H1 (cell line): Measurements from ENCODE around the gene BLNK. TPM values are rescaled to one million over a fixed set of nuclear protein-coding genes. Genes with fewer than 3 reads are reported as not detected.

Experiments used
- CTCF ChIA-PET: fragments of 300-600 bp; sonication (Branson Sonifier 250); formaldehyde crosslinking; loops from one replicate; lab custom pipeline; 2021; ENCODE audit not compliant: partially characterized antibody; lab: Charles Lee
- POLR2A ChIA-PET: fragments of 300-600 bp; sonication (Branson Sonifier 250); formaldehyde crosslinking; loops from one replicate; lab custom pipeline; 2021; ENCODE audit warnings: inconsistent platforms; ENCODE audit not compliant: partially characterized antibody; lab: Charles Lee
- DNase-seq, 2 experiments: peaks; one replicate each; pipeline versions ENCODE4 v3.0.0 to v3.0.0-alpha.2; 2010 to 2022; ENCODE audit warnings: low spot score in 2 of 2, low read depth in 1 of 2, mixed read lengths in 1 of 2
- FAIRE-seq: peaks from 2 replicates; lab custom pipeline; 2011; peaks lifted over from hg19 to GRCh38; lab: Jason Lieb, UNC
- H2AFZ ChIP-seq: 2 replicates; pipeline ENCODE4 v1.8.1; 2012; ENCODE audit warnings: low read length, inconsistent platforms
- H2AK5ac ChIP-seq: 2 replicates; pipeline ENCODE4 v1.6.1; 2013; ENCODE audit warnings: low read depth, low read length
- H2BK120ac ChIP-seq: replicated peaks from 2 replicates; pipeline ENCODE3; 2013; ENCODE audit warnings: low read depth, low read length, inconsistent platforms
- H2BK12ac ChIP-seq: 2 replicates; pipeline ENCODE4 v1.6.1; 2013; ENCODE audit warnings: low read depth, low read length
- H2BK15ac ChIP-seq: 2 replicates; pipeline ENCODE4 v1.6.1; 2013; ENCODE audit warnings: low read length
- H2BK20ac ChIP-seq: 2 replicates; pipeline ENCODE4 v1.6.1; 2013; ENCODE audit warnings: low read length
- H2BK5ac ChIP-seq: 2 replicates; pipeline ENCODE4 v1.6.1; 2013; ENCODE audit warnings: low read depth, low read length
- H3K14ac ChIP-seq: 2 replicates; pipeline ENCODE4 v1.6.1; 2013; ENCODE audit warnings: inconsistent platforms; ENCODE audit not compliant: insufficient read length
- H3K18ac ChIP-seq: 2 replicates; pipeline ENCODE4 v1.6.1; 2013; ENCODE audit warnings: low read length; ENCODE audit errors: extremely low read depth
- H3K23ac ChIP-seq: 2 replicates; pipeline ENCODE4 v1.6.1; 2013; ENCODE audit warnings: inconsistent platforms; ENCODE audit not compliant: insufficient read length
- H3K23me2 ChIP-seq: 2 replicates; pipeline ENCODE4 v1.6.1; 2013; ENCODE audit warnings: low read depth, low read length
- H3K27ac ChIP-seq: 2 replicates; pipeline ENCODE4 v1.6.1; 2011; ENCODE audit warnings: low read depth, low read length, inconsistent platforms
- H3K27me3 ChIP-seq, 4 experiments: replicated peaks in 1 of 4; 1 replicate in 1 of 4; 2 replicates in 3 of 4; pipeline versions ENCODE4 v1.6.1 to v1.8.1; 2011 to 2013; ENCODE audit warnings: low read length in 3 of 4, mild to moderate bottlenecking in 3 of 4, inconsistent platforms in 2 of 4, mixed read lengths in 2 of 4, moderate library complexity in 1 of 4; ENCODE audit not compliant: control insufficient read depth in 3 of 4, insufficient read depth in 3 of 4; ENCODE audit errors: extremely low read depth in 1 of 4
- H3K36me3 ChIP-seq, 4 experiments: 2 replicates each; pipeline versions ENCODE4 v1.6.1 to v1.8.1; 2011 to 2013; ENCODE audit warnings: mild to moderate bottlenecking in 4 of 4, low read length in 3 of 4, moderate library complexity in 2 of 4, control low read depth in 1 of 4, inconsistent platforms in 1 of 4; ENCODE audit not compliant: insufficient read depth in 4 of 4, control insufficient read depth in 2 of 4
- H3K4ac ChIP-seq: replicated peaks from 2 replicates; pipeline ENCODE3; 2013; ENCODE audit warnings: low read length, low read depth, mixed read lengths, inconsistent platforms; ENCODE audit not compliant: insufficient read length
- H3K4me1 ChIP-seq, 4 experiments: replicated peaks in 1 of 4; 1 replicate in 1 of 4; 2 replicates in 3 of 4; pipeline versions ENCODE4 v1.6.1 to v1.8.1; 2011 to 2013; ENCODE audit warnings: low read length in 3 of 4, inconsistent platforms in 2 of 4, mixed read lengths in 1 of 4; ENCODE audit not compliant: insufficient read depth in 4 of 4, control insufficient read depth in 3 of 4
- H3K4me2 ChIP-seq, 2 experiments: 2 replicates each; pipeline versions ENCODE4 v1.6.1 to v1.8.1; 2011 to 2013; ENCODE audit warnings: low read depth in 2 of 2, low read length in 2 of 2, control low read depth in 1 of 2, inconsistent platforms in 1 of 2, mild to moderate bottlenecking in 1 of 2; ENCODE audit not compliant: insufficient read depth in 1 of 2
- H3K4me3 ChIP-seq, 4 experiments: fragments of 200-600, 300-600 bp in 1 of 4; sonication (generic), shearing (Covaris generic), sonication (Bioruptor Twin) in 1 of 4; 2 replicates each; pipeline versions ENCODE4 v1.5.1 to v1.8.1; 2011 to 2016; ENCODE audit warnings: low read length in 4 of 4, low read depth in 3 of 4, control low read depth in 2 of 4, inconsistent platforms in 2 of 4, mild to moderate bottlenecking in 2 of 4, mixed read lengths in 1 of 4, moderate library complexity in 1 of 4; ENCODE audit not compliant: insufficient read depth in 2 of 4; ENCODE audit errors: extremely low read depth in 1 of 4
- H3K56ac ChIP-seq: replicated peaks from 2 replicates; pipeline ENCODE3; 2013; ENCODE audit warnings: low read depth, mild to moderate bottlenecking, mixed read lengths, low read length, inconsistent platforms; ENCODE audit not compliant: insufficient read length
- H3K79me1 ChIP-seq: 2 replicates; pipeline ENCODE4 v1.6.1; 2013; ENCODE audit warnings: low read depth, low read length, control low read depth
- H3K79me2 ChIP-seq, 2 experiments: 2 replicates each; pipeline versions ENCODE4 v1.6.1 to v1.8.1; 2012 to 2013; ENCODE audit warnings: low read length in 2 of 2, mild to moderate bottlenecking in 2 of 2, inconsistent platforms in 1 of 2; ENCODE audit not compliant: insufficient read depth in 2 of 2, control insufficient read depth in 1 of 2
- H3K9ac ChIP-seq, 4 experiments: replicated peaks in 1 of 4; 1 replicate in 1 of 4; 2 replicates in 3 of 4; pipeline versions ENCODE4 v1.6.1 to v1.8.1; 2011 to 2013; ENCODE audit warnings: low read depth in 3 of 4, low read length in 3 of 4, control low read depth in 2 of 4, mild to moderate bottlenecking in 2 of 4, moderate library complexity in 2 of 4, inconsistent platforms in 1 of 4; ENCODE audit errors: extremely low read depth in 1 of 4
- H3K9me3 ChIP-seq, 2 experiments: 2 replicates each; pipeline versions ENCODE4 v1.6.1 to v1.8.1; 2012 to 2013; ENCODE audit warnings: mild to moderate bottlenecking in 2 of 2, moderate library complexity in 2 of 2, control low read depth in 1 of 2, inconsistent platforms in 1 of 2, low read depth in 1 of 2, low read length in 1 of 2, mixed read lengths in 1 of 2; ENCODE audit not compliant: insufficient read depth in 2 of 2
- H4K20me1 ChIP-seq, 2 experiments: replicated peaks in 1 of 2; 2 replicates each; pipeline versions ENCODE3 to v1.8.1; 2011 to 2013; ENCODE audit warnings: inconsistent platforms in 2 of 2, low read length in 2 of 2, mild to moderate bottlenecking in 1 of 2; ENCODE audit not compliant: insufficient read depth in 2 of 2, control insufficient read depth in 1 of 2
- H4K5ac ChIP-seq: 2 replicates; pipeline ENCODE4 v1.6.1; 2013; ENCODE audit warnings: low read length, low read depth, mixed read lengths, inconsistent platforms; ENCODE audit not compliant: insufficient read length
- H4K8ac ChIP-seq: 2 replicates; pipeline ENCODE4 v1.8.0; 2013; ENCODE audit warnings: mild to moderate bottlenecking, moderate library complexity, low read length, inconsistent platforms; ENCODE audit not compliant: insufficient read depth; ENCODE audit errors: extremely low read depth
- H4K91ac ChIP-seq: replicated peaks from 2 replicates; pipeline ENCODE3; 2013; ENCODE audit warnings: low read length, mixed read lengths, inconsistent platforms; ENCODE audit not compliant: insufficient read length
- BRCA1 ChIP-seq: IDR thresholded peaks from 2 replicates; pipeline ENCODE4 v1.6.1; 2012; ENCODE audit warnings: low read depth, low read length, improper control_type of control experiment
- CHD1 ChIP-seq: IDR thresholded peaks from 2 replicates; pipeline ENCODE4 v1.6.1; 2012; ENCODE audit warnings: low read depth, low read length, improper control_type of control experiment
- KDM1A ChIP-seq: fragments of 200-600, 300-600 bp; sonication (generic); IDR thresholded peaks from 2 replicates; pipeline ENCODE4 v1.7.1; 2016; ENCODE audit warnings: mild to moderate bottlenecking, low read length, borderline replicate concordance
- MAFK ChIP-seq: IDR thresholded peaks from 2 replicates; pipeline ENCODE4 v1.6.1; 2012; ENCODE audit warnings: low read depth, mild to moderate bottlenecking, improper control_type of control experiment, low read length
- PHF8 ChIP-seq: fragments of 200-600 bp; sonication (generic); conservative IDR thresholded peaks from 2 replicates; pipeline ENCODE4 v1.7.1; 2012; ENCODE audit warnings: low read depth, mild to moderate bottlenecking, inconsistent platforms, low read length, moderate library complexity
- RAD21 ChIP-seq, 2 experiments: IDR thresholded peaks in 1 of 2; conservative IDR thresholded peaks in 1 of 2; 2 replicates each; pipeline ENCODE4 v1.6.1; 2011; ENCODE audit warnings: low read depth in 2 of 2, low read length in 2 of 2, improper control_type of control experiment in 1 of 2, inconsistent platforms in 1 of 2, mild to moderate bottlenecking in 1 of 2, moderate library complexity in 1 of 2
- RXRA ChIP-seq: IDR thresholded peaks from 2 replicates; pipeline ENCODE4 v1.6.1; 2011; ENCODE audit warnings: low read depth, mild to moderate bottlenecking, low read length, moderate library complexity; ENCODE audit not compliant: insufficient read depth
- SAP30 ChIP-seq: fragments of 300-600 bp; sonication (generic); IDR thresholded peaks from 2 replicates; pipeline ENCODE4 v1.7.1; 2012; ENCODE audit warnings: low read length, moderate library complexity, mild to moderate bottlenecking, inconsistent platforms; ENCODE audit not compliant: insufficient read depth, insufficient replicate concordance
- TEAD4 ChIP-seq: IDR thresholded peaks from 2 replicates; pipeline ENCODE4 v1.6.1; 2012; ENCODE audit warnings: low read depth, low read length, inconsistent platforms, mixed read lengths
- ZNF274 ChIP-seq: IDR thresholded peaks from 2 replicates; pipeline ENCODE4 v1.7.0; 2012; ENCODE audit warnings: low read length, borderline replicate concordance; ENCODE audit errors: extremely low read depth
- WGBS, 2 experiments: shearing (Covaris generic) in 1 of 2; methylation state at CpG; one replicate each; pipeline versions ENCODE4 v1.1.6 to v1.1.7; 2013 to 2015; ENCODE audit warnings: low lambda C conversion rate in 2 of 2, mixed read lengths in 2 of 2, inconsistent platforms in 1 of 2, low coverage in 1 of 2, missing lambda C conversion rate in 1 of 2; ENCODE audit not compliant: insufficient replicate concordance in 2 of 2, insufficient coverage in 1 of 2, insufficient read length in 1 of 2; ENCODE audit errors: extremely low coverage in 1 of 2, missing lambda C conversion rate in 1 of 2; 5-methylcytosine and 5-hydroxymethylcytosine counted together
- polyA plus RNA-seq, 7 experiments: library from polyadenylated mRNA; depleted of rRNA in 3 of 7; stranded (reverse) in 5 of 7; unstranded in 2 of 7; fragments of >200 nt in 5 of 7; fragments of 200-250 nt in 2 of 7; gene quantifications; 1 replicate in 5 of 7; 2 replicates in 1 of 7; 4 replicates in 1 of 7; pipeline versions ENCODE4 v1.2.1 to v1.2.3, GENCODE V29; 2011 to 2013; ENCODE audit warnings: missing spikeins in 2 of 7, mixed read lengths in 2 of 7
- total RNA-seq: library from RNA; stranded (reverse); fragmentation: NEBNext Ultra II Directional; extraction: Animal tissue kit (Norgen Biotek cat#: 25700); gene quantifications from 2 replicates; pipeline ENCODE4 v1.2.1, GENCODE V29; 2021
- TF ChIP-seq, protein P1 (sequence below): IDR thresholded peaks from 2 replicates; pipeline ENCODE4 v1.6.1; 2011; ENCODE audit warnings: low read length, improper control_type of control experiment
- TF ChIP-seq, protein P2 (sequence below): IDR thresholded peaks from 2 replicates; pipeline ENCODE4 v1.6.1; 2011; ENCODE audit warnings: low read depth, mild to moderate bottlenecking, low read length; ENCODE audit not compliant: insufficient read depth

The BLNK gene
- total and polyA plus RNA-seq, 2 of the 8 experiments (the other 6 are each of a cell fraction or from before 2014, with no cell fraction given), result not detected

DNA sequence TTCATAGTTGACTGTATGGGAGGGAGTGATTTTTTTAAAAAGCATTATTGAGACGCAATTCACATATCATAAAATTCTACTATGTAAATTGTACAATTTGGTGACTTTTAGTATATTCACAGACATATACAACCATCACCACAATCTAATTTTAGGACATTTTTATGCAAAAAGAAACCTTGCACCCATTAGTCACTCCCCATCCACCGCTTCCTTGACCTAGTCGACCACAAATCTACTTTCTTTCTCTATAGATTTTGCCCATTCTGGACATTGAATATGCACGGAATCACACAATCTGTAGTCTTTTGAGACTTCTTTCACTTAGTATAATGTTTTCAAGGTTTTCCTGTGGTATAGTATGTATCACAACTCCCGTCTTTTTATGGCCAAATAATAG is 54.6 kb downstream of the BLNK start:
- Histone ChIP-seq H3K56ac (no peak overlapping the region), H3K4ac (no peak overlapping the region), H2BK5ac (no peak overlapping the region), H4K91ac (no peak overlapping the region), H3K36me3 (no peaks in the 10 kb centered on the region), H2AK5ac (no peak overlapping the region), H4K5ac (no peak overlapping the region), H4K8ac (no peak overlapping the region), H2BK20ac (no peak overlapping the region), H3K14ac (no peak overlapping the region), H3K4me3 (no peak overlapping the region), H3K4me1 (peaks cover 2 to 7% (median 3%) of the 10 kb centered on the region in 4 experiments; a peak in 5 of 7 replicates), H2AFZ (no peak overlapping the region), H3K18ac (no peak overlapping the region), H3K79me1 (no peaks in the 10 kb centered on the region), H2BK120ac (no peak overlapping the region), H3K27ac (no peak overlapping the region), H4K20me1 (no peaks in the 10 kb centered on the region), H3K23ac (no peak overlapping the region), H3K9ac (no peak overlapping the region), H2BK12ac (no peak overlapping the region), H3K4me2 (no peak overlapping the region), H2BK15ac (no peak overlapping the region), H3K79me2 (no peaks in the 10 kb centered on the region), H3K9me3 (no peaks in the 10 kb centered on the region), H3K23me2 (no peaks in the 10 kb centered on the region; the same call in 1 of the 2 replicates), H3K27me3 (no peaks in the 10 kb centered on the region)
- FAIRE-seq (no peak), DNase-seq (no peak)
- WGBS, 2 experiments, result 87% methylated on average over 5 of the region's 5 CpGs; no CpG with 5 or more reads in 1 of the 2 experiments
- ChIA-PET POLR2A (no interaction called here), CTCF (no interaction called here)
- TF ChIP-seq ZNF274, result no peak
- TF ChIP-seq, protein P1, sequence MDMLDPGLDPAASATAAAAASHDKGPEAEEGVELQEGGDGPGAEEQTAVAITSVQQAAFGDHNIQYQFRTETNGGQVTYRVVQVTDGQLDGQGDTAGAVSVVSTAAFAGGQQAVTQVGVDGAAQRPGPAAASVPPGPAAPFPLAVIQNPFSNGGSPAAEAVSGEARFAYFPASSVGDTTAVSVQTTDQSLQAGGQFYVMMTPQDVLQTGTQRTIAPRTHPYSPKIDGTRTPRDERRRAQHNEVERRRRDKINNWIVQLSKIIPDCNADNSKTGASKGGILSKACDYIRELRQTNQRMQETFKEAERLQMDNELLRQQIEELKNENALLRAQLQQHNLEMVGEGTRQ, result no peak
- TF ChIP-seq SAP30, result no peak
- no peak for TF ChIP-seq BRCA1
- TF ChIP-seq, protein P2, sequence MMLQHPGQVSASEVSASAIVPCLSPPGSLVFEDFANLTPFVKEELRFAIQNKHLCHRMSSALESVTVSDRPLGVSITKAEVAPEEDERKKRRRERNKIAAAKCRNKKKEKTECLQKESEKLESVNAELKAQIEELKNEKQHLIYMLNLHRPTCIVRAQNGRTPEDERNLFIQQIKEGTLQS, result no peak
- TF ChIP-seq RAD21 (IDR thresholded peaks at IDR 0.05 in 1 of 2, conservative IDR thresholded peaks at IDR 0.05 in 1 of 2; ENCODE audit: low read depth in 2 of 2, low read length in 2 of 2), result no peak
- no peak for TF ChIP-seq TEAD4
- no peak for TF ChIP-seq MAFK
- no peak for TF ChIP-seq RXRA
- TF ChIP-seq PHF8, result no peak
- TF ChIP-seq CHD1, result no peak
- no peak for TF ChIP-seq KDM1A
